HL-60/S4 (cell line): Measurements from ENCODE around the gene ARMH1.
"Not testable (repeated sequence)": the region's sequence is repeated elsewhere in the genome, so short reads cannot be mapped to it uniquely, and the experiment has no call there.

Source experiments
- in situ Hi-C: fragments of 300-500 bp; cut with MboI; formaldehyde crosslinking; loops from 2 replicates; pipeline ENCODE4 v1.14.3; 2022; ENCODE audit warnings: low sequenced_read_pairs

Gene ARMH1

DNA sequence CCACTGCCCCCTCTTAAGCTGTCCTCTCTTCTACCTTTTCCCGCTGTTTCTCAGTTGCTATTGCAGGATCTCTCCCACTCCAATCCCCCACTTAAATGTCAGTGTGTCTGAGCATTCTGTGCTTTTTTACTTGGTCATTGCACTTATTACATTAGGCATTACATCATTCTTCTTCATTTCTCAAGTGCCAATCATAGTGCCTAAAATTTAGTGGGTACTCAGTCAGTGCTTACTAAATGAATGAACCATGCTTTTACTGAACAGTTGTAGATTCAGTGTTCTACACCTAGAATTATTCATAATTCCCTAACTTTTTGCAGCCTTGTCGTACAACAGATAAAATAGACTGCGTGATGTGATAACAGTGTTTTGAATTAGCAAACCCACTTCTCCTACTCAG is 19.4 kb downstream of the ARMH1 start:
- in situ Hi-C loops = no loop called here

DNA sequence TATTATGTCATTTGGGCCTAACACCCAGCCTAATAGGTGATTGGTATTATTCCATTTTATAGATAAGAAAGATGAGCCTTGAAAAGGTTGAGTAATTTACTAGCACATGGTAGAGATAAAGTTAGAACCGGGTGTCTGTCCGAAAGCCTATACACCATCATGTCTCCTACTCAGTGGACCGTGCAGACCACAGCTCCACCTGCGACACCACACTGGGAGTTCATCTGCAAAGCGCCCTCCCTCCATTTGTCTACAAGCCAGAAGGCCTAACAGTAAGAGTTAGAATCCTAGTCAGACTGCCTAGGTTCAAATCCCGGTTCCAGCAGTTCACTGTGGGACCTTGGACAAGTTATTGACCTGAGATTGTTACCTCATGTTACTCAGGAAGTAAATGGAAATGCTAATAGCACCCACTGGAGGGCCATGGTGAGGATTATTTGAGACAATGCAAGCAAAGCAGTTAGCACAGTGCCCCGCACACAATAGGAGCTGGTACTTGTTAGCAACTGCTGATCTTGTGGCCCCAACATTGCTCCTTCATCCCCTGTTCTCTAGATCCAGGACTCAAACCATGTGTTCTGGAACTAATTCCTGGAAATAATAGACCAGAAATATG is 20.5 kb downstream of the ARMH1 start:
- in situ Hi-C loops = no loop called here

DNA sequence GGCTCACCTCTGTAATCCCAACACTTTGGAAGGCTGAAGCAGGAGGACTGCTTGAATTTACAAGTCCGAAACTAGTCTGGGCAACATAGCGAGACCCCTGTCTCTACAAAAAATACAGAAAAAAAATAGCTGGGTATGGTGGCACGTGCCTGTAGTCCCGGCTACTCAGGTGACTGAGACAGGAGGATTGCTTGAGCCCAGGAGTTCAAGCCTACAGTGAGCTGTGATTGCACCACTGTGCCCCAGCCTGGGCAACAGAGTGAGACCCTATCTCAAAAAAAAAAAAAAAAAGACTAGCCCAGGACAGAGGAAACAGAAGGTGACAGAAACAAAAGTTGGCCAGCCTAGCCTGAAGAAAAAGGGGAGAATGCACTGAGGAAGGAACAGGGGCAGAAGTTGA is 21.2 kb downstream of the ARMH1 start:
- in situ Hi-C loops = no loop called here

DNA sequence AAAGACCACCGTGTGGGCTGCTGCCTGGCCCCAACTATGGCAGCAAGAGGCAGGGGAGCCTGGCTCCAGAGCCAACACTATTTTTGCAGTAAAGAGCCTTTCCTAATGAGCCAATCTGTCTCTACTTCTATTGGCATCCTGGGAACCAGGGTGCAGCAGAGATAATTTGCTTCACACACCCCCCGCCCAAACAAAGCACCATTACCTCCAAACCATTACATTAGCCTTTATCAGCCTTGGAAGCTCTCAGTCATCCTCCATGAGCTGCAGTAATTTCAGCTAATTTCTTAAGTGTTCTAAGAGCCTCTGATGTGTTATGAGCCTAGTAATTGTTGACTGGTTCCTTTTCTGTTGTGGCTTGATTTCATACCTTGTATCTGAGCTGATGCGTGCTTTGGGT is 21.6 kb downstream of the ARMH1 start:
- in situ Hi-C loops = no loop called here

DNA sequence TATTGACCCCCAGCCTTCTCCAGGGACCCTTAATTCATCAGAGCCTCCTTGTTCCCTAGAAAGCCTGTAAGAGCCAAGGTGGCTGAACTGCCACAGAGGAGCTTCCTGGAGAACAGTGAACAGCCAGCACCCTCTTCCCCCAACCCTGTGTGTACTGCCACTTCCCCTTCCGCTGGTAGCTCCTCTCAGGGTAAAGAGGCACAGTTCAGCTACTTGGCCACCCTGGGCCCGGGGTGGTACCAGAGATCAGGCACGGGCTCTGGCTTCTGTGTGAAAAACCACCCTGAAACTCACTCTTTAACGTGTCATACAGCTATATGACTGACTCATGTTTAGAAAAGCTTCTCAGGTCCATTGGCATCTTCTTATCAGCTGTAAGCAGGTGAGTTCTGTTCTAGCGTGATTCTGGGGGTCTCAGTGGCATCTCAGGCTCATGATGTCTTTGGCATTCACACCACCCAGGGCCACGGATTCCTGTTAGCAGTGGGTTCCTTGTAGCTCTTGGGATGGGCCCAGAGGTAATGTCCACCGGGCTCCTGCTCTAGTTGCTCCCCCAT is 22.4 kb downstream of the ARMH1 start:
- in situ Hi-C loops = no loop called here

DNA sequence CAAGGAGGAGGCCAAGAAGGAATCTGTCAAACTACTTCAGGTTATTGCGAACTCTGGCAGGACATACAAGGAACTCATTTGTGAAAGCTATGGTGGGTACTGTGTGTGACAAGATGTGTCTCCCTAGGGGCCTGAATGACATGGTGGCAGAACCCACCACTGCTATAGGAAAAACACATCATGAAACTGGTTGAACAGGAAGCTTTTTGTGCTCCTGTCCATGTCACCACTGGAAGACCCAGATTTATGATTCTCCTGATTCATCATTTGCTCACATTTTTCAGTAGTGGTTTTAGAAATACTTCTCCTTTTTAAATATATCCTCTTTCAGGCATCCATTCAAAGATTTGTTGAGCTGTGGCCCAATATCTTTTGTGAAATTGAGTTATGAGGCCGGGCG is 23.6 kb downstream of the ARMH1 start:
- in situ Hi-C loops = no loop called here

DNA sequence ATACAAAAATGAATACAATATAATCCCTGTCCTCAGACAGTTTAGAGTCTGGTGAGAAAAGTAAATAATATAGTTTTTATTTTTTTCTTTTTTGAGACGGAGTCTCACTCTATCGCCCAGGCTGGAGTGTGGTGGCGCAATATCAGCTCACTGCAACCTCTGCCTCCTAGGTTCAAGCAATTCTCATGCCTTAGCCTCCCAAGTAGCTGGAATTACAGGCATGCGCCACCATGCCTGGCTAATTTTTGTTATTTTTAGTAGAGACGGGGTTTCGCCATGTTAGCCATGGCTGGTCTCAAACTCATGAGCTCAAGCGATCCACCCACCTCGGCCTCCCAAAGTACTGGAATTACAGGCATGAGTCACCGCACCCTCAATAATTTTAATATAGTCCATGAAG is 24.9 kb downstream of the ARMH1 start:
- in situ Hi-C loops = not testable (repeated sequence)

DNA sequence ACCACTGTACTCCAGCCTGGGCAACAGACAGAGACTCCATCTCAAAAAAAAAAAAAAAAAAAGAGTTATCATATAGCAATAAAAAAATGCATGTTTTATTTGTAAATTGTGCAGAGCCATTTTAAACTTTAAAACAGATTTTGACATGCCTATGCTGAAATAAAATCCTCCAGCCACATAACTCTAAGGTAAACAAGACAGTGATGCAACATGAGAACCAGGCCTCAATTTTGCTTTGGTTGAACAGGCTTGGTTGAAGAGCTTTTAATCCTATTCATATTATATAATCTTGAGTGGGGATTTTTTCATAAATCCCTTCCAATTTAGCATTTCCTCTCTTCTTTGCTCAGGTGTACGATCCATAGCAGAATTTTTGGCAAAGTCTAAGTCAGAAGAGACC is 26.1 kb downstream of the ARMH1 start:
- in situ Hi-C loops = no loop called here

DNA sequence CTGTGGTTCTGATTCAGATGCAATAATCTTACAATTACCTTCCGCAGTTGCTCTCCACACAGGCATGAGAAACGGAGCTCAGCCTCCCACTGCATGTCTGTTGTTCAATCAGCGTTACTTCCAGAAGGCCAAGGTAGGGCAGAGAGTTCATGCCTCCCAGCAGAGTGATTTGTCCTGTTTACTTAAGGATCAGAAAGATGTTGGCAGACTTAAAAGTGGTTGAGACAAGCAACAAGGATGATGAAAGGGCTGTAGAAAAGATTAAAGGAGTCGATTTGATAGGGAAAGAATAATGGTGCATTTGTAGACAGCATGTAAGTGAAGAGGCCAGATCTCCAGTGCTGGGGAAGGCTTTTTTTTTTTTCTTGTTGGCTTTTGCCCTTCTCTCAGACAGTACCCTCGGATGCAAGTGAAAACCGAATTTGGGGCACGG is 26.6 kb downstream of the ARMH1 start:
- in situ Hi-C loops = no loop called here

DNA sequence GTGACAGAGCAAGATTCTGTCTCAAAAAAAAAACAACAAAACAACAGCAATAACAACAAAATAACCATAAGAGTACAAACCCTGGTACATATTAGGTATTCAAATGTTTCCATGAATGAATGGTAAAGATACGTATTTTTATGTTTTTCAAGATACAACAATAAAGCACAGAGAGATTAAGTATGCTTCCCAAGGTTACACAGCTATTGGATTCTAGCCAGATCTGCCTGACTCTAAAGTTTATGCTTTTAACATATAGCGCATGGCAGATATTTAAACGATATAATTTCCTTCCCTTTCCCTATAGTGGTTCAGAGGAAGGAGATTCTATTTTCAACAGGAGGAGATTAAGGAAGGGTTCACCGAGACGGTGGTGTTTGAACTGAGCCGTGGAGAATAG is 31.0 kb downstream of the ARMH1 start:
- in situ Hi-C loops = no loop called here

DNA sequence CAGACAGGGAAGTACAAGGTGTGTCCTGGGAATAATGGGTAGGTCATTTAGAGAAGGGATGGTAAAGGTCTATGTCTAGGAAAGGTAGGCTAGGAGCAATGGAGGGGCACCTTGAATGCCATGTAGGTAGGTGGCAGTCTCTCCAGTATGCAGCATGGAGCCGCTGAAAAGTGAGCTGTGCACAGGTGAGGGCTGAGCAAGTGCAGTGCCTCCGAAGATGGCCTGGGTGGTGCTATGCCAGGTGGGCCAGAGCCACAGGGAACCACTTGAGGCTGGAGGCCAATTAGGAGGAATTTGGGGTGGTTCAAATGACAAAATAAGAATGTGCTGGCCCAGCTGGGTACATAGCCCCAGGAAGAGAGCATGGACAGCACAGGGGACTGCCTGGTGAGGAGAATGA is 31.4 kb downstream of the ARMH1 start:
- in situ Hi-C loops = no loop called here

DNA sequence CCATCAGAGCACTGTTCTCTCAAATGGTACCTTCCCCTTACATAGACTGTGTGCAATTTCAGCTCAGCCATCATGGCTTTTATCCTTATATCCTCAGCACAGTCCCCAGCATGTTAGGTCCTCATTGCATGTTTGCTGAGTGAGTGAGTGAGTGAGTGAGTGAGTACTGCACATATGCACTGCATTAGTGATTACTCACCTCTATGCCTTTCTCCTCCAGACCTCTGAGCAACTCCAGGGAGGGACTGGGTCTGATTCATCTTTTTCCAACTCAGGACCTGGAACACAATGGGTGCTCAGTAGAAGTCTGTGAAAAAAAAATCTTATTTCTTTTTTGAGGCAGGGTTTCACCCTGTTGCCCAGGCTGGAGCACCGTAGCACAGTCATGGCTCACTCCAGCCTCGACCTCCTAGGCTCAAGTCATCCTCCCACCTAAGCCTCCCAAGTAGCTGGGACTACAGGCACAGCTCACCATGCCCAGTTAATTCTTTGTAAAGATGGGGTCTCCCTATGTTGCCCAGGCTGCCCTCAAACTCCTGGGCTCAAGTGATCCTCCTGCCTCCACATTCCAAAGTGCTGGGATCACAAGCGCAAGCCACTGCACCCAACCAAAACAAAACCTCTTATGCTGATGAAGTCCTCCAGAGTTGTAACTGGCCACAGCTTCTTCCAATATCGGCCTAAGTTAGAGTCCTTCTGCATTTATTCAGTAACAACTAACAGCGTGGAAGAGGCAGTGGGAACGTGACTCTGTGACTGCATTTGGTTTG is 32.8 kb downstream of the ARMH1 start:
- in situ Hi-C loops = no loop called here

DNA sequence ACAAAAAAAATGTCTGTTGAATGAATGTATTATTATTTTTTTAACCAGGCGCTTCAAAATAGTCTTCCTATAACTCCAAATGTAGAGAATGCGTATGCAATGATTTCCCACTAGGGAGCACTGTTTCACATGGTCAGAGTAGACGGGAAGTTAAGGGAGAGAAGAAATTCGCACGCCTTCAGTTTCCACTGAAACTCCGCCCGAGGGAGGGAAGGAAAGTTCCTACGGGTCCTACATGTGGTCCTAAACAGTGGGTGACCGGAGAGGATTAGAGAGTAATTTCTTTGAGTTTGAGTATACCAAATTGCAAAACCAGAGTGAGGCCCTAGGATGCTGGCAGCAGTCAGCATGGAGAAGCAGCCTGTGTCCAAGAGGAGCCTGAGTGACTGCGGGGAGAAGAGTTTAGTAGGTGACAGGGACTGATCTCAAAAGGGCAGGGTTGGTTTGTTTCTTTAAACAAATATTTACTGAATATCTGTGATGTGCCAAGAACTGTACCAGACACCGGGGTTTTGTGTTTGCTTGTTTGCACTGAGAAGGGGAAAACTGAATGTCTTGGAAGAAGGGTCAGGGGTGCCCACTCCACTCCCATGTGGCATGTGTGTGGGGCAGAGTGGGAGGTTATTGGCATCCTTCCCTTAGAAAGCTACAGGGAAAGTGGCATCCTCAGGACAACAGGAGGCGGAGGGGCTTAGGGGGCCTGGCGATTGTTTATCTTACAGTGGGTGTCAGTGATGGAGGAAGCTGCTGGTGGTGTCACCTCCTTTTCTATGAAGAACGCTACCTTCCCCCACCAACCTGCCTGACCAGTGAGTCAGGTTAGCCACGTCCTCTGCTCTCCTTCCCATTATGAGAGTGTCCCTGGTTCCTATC is 33.7 kb downstream of the ARMH1 start:
- in situ Hi-C loops = no loop called here

DNA sequence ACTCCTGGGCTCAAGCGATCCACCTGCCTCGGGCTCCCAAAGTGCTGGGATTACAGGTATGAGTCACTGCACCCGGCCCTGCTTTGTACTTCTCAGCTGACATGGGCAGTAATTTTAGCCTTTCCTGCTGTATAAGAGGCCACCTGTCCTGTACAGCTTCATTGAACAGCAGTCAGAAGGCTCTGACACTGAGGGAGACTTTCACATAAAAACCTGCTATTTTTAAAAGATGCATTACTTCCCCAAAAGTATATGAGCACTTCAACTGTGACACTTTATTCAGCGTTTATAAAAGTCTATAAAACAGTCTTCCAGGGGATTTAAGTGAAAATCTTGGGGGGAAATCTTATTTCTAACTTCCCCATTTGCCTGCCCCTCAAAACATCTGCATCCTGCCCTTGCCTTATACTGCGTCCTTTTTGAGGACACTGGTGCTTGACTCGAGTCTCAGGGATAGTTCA is 38.8 kb downstream of the ARMH1 start:
- in situ Hi-C loops = no loop called here

DNA sequence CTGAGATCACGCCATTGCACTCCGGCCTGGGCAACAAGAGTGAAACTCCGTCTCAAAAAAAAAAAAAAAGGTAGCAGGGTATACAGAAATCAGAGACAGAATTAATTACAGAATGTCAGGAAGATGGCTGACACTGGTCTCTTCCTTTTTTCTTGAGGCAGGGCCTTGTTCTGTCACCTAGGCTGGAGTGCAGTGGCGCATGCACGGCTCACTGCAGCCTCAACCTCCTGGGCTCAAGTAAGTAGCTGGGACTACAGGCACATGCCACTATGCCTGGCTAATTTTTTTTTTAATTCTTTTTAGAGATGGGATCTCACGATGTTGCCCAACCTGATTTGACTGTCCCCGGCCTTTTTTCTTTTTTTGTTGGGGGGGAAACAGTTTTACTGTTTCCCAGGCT is 40.0 kb downstream of the ARMH1 start:
- in situ Hi-C loops = no loop called here

DNA sequence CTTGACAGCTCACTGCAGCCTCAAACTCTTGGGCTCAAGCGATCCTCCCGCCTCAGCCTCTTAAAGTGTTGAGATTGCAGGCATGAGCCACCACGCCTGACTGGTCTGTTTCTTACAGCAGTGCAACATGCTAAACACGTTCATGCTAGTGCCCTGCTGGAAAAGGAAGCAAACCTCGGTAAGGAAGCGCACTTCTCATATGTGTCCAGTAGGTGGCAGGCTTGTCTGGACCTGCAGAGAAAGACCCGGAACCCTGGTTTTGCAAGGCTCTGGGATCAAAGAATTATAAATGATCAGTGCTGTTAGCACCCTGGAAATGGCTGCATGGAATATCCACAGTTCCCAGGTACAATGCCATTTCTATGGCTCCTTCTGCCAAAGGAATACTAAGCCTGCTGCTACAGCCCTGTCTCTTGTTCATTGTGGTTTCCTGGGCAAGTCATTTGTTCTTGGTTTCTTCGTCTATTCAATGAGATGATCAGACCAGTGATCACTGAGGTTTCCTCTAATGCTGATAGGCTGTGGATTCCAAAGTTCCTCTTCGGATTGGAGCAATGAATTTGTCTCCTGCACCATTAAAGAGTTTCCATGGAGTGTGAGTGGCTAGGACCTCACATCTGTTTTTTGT is 40.5 kb downstream of the ARMH1 start:
- in situ Hi-C loops = no loop called here

DNA sequence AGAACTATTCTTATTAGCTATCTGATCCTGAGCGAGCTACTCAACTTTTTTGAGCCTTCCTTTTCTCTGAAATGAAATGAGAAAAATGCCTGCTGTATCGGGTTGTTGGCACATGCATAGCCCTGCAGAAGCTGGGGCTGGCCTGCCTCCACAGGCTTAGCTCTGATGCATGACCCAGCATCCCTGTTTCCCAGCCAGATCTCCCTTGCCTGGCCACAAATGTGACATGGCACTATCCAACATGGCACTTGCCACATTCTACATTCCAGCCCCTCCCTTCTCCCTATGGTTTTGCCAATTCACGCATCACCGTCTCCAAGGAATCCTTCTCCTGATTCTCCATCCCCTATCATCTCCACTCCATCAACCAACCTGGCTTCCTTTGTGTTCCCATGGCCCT is 42.6 kb downstream of the ARMH1 start:
- in situ Hi-C loops = no loop called here

DNA sequence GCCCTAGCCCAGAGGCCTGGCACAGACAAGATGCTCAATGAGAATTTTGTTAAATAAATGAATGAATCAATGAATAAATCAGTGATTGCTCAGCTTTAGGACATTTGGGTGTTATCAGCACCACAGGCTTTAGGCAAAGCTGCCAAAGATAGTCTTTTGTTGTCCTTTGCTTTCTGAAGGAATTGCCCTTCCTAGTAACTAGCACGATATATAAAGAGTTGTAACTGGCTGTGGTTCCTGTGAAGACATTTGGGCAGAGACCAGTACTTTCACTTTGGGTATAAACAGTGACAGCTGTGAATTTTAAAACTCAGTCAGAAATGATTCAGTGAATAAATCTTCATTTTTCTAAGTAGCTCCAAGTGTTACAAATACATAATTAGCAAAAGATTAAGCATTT is 43.1 kb downstream of the ARMH1 start:
- in situ Hi-C loops = no loop called here

DNA sequence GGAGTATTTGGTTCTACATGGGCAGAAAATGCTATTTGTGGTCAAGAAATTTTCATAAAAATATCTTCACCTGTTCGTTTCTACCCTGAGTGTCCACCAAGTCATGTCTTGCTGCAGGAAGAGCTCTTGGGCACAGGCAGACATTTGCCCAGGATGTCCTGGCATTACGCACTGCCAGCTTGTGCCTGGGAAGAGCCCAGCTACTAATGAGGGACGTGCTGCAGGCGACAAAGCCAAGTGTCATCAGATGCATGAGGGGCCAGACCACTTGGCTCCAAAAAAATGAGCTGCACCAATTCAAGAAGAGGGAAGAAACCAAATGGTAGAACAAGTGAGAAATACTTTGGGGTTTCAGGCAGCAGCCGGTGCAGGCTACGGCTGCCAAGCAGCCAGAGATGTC is 43.6 kb downstream of the ARMH1 start:
- in situ Hi-C loops = no loop called here

DNA sequence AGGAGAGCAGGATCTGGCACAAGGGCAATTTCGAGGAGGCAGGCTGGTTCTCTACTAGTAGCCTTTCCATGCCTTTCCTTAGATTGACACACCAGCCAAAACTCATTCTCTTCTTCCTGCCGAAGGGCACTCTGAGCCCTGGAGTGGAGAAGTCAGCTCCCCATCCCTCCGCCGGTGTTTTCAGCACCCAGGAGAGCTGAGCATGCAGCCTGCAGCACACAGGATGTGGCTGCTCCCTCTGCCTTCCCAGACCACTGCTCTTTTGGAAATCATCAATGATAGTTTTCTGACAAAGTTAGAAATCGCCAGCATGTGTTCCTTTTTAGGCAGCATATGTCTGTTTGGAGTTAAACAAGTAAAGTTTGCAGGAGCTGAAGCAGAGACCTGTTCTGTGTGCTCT is 44.8 kb downstream of the ARMH1 start:
- in situ Hi-C loops = no loop called here

DNA sequence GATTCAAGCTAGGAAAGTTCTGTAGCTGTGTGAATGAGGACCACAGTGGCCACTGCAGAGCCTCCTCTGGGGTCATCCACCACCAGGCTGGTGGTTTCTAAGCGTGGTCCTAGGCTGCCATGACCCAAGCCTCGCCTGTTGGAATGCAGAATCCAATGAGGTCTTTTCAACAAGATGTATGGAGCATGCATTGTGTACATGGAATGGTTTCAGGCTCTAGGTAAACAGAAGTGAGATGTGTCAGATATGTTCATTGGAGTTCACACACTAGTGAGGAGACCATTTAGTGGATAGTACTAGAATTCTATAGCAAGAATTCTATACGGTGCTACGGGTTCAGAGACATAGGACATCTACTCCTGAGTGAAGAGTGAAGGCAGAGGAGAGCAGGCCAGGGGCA is 45.8 kb downstream of the ARMH1 start:
- in situ Hi-C loops = no loop called here
